ENCODE measurements around the gene ARHGAP28. TPM values are rescaled to one million over a fixed set of nuclear protein-coding genes. Genes with fewer than 3 reads are reported as not detected.

Gene ARHGAP28
- total RNA-seq, 1 experiment from 2014 or later = 9.2 TPM

GRCh38 chr18:6755107-6755506 lies 25.6 kb downstream of the ARHGAP28 start:
- Histone ChIP-seq H2BK15ac (ENCODE audit: low read depth, low read length) (no peak overlapping the region), H4K5ac (ENCODE audit: insufficient read length, low read depth, low read length) (no peak overlapping the region), H3K14ac (ENCODE audit: insufficient read depth, low read length) (no peak overlapping the region), H4K91ac (ENCODE audit: insufficient read length, low read depth, low read length) (no peak overlapping the region), H3K4ac (ENCODE audit: low read depth, low read length) (no peak overlapping the region), H3K9me3 (ENCODE audit: control insufficient read depth, low read depth, low read length) (peaks cover under 1% of the 10 kb centered on the region), H2AK5ac (ENCODE audit: insufficient read length, low read length) (no peak overlapping the region), H2BK12ac (ENCODE audit: insufficient read length, low read depth, low read length) (no peak overlapping the region), H3K4me2 (ENCODE audit: insufficient read depth, insufficient read length, low read length) (no peak overlapping the region), H3K27ac (ENCODE audit: insufficient read length, low read depth, low read length) (no peak overlapping the region), H2BK120ac (ENCODE audit: low read depth, low read length, poor library complexity, severe bottlenecking) (no peak overlapping the region), H3K9ac (ENCODE audit: extremely low read depth, insufficient read length, low read length) (no peak overlapping the region), H2AFZ (ENCODE audit: low read length) (no peak overlapping the region), H3K23me2 (ENCODE audit: insufficient read length, low read depth, low read length, poor library complexity, severe bottlenecking) (no peaks in the 10 kb centered on the region), H3K27me3 (ENCODE audit: insufficient read depth, low read length) (no peaks in the 10 kb centered on the region; the same call in 1 of the 2 replicates), H3K56ac (ENCODE audit: insufficient read length, low read depth, low read length) (no peak overlapping the region), H3K4me1 (ENCODE audit: insufficient read depth, low read length) (peaks cover 6% of the 10 kb centered on the region; the same call in 1 of the 2 replicates), H2BK5ac (ENCODE audit: insufficient read length, low read length) (no peak overlapping the region), H2BK20ac (ENCODE audit: low read depth, low read length, poor library complexity, severe bottlenecking) (no peak overlapping the region), H3T11ph (ENCODE audit: low read length) (no peak overlapping the region), H4K20me1 (ENCODE audit: control insufficient read depth, insufficient read depth, insufficient read length) (no peaks in the 10 kb centered on the region), H3K18ac (ENCODE audit: insufficient read length, low read depth, low read length) (no peak overlapping the region), H3K23ac (ENCODE audit: insufficient read length, low read depth, low read length) (no peak overlapping the region), H3K79me1 (ENCODE audit: insufficient read depth, low read depth, low read length, poor library complexity, severe bottlenecking) (no peaks in the 10 kb centered on the region), H3K79me2 (ENCODE audit: insufficient read depth, low read length) (no peaks in the 10 kb centered on the region), H4K8ac (replicated peaks; ENCODE audit: insufficient read length, low read depth, low read length) (no peak overlapping the region)
- no peak for DNase-seq
- no peaks in the 10 kb centered on the region for H3K27me3 Mint-ChIP-seq (ENCODE audit: low read depth)
- H3K36me3 Mint-ChIP-seq (ENCODE audit: insufficient read depth in 1 of 3, low read depth in 3 of 3) = peaks cover 6 to 10% (median 8%) of the 10 kb centered on the region in 3 experiments
- peak overlapping the region in 1 of 3 experiments; percentile 53; a peak in 2 of 7 replicates for H3K27ac Mint-ChIP-seq
- TF ChIP-seq, protein P1, sequence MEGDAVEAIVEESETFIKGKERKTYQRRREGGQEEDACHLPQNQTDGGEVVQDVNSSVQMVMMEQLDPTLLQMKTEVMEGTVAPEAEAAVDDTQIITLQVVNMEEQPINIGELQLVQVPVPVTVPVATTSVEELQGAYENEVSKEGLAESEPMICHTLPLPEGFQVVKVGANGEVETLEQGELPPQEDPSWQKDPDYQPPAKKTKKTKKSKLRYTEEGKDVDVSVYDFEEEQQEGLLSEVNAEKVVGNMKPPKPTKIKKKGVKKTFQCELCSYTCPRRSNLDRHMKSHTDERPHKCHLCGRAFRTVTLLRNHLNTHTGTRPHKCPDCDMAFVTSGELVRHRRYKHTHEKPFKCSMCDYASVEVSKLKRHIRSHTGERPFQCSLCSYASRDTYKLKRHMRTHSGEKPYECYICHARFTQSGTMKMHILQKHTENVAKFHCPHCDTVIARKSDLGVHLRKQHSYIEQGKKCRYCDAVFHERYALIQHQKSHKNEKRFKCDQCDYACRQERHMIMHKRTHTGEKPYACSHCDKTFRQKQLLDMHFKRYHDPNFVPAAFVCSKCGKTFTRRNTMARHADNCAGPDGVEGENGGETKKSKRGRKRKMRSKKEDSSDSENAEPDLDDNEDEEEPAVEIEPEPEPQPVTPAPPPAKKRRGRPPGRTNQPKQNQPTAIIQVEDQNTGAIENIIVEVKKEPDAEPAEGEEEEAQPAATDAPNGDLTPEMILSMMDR (conservative IDR thresholded peaks at IDR 0.05) = no peak
- peaks cover 62 to 71% of the 10 kb centered on the region in 2 experiments for H3K4me1 Mint-ChIP-seq
- no CpG with 5 or more reads among the region's 5 CpGs for WGBS (ENCODE audit: extremely low coverage, insufficient read length, low lambda C conversion rate)
- H3K9me3 Mint-ChIP-seq = peaks cover 8% of the 10 kb centered on the region in 2 experiments
- no peak overlapping the region for H3K4me3 Mint-ChIP-seq
